Upper lobe of left lung (tissue), 4 donors: ENCODE results near the gene CACNG8.

Source experiments
- CTCF ChIP-seq, 6 experiments: fragments of 450-650 bp in 4 of 6; fragments of 200-600 bp in 2 of 6; sonication (generic) in 2 of 6; IDR thresholded peaks; one replicate each; pipeline ENCODE4 v1.5.1; 2016 to 2019; ENCODE audit warnings: antibody characterized with exemption in 6 of 6
- EP300 ChIP-seq, 4 donors: sonication (generic); formaldehyde crosslinking; IDR thresholded peaks; one replicate each; pipeline ENCODE4 v1.5.1; 2017; ENCODE audit warnings: antibody characterized with exemption in 4 of 4, control low read depth in 2 of 4
- POLR2A ChIP-seq, 4 donors: fragments of 450-650 bp; IDR thresholded peaks; one replicate each; pipeline ENCODE4 v1.5.1; 2016 to 2017; ENCODE audit warnings: antibody characterized with exemption in 4 of 4, mild to moderate bottlenecking in 2 of 4
- POLR2AphosphoS5 ChIP-seq, 2 donors: sonication (generic); formaldehyde crosslinking; IDR thresholded peaks; one replicate each; pipeline ENCODE4 v1.5.1; 2017; ENCODE audit warnings: antibody characterized with exemption in 2 of 2

GRCh38 chr19:53982001-53982451 is 19.3 kb downstream of the CACNG8 start:
- TF ChIP-seq CTCF (IDR thresholded peaks at IDR 0.05) (no peak), POLR2AphosphoS5 (IDR thresholded peaks at IDR 0.05) (no peak), POLR2A (IDR thresholded peaks at IDR 0.05) (no peak), EP300 (IDR thresholded peaks at IDR 0.05) (no peak)
